HG03457 (cell line): Measurements from ENCODE around the gene CLCN1.
"Not testable (repeated sequence)": the region's sequence is repeated elsewhere in the genome, so short reads cannot be mapped to it uniquely, and the experiment has no call there.

Experiments used
- ATAC-seq: cut with Tn5 transposase; IDR thresholded peaks from one replicate; pipeline ENCODE4 v1.9.1; 2021; ENCODE audit warnings: moderate number of reproducible peaks; ENCODE audit not compliant: unreplicated experiment

The CLCN1 gene

DNA sequence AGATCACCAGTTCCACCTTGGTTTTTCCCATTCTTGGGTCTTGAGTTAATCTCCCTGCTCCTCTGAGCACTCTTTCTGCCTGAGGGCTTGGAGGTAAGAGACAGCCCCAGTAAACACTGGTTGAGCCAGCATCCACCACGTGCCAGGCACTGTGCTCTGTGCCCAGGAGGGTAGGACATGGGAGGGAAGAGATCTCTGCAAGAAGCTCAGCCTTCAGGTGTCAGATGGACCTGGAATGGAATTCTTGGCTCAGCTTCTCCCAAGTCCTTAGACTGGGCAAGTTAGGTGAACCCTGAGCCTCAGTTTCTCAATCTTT lies 67.7 kb downstream of the CLCN1 start:
- ATAC-seq: no peak

DNA sequence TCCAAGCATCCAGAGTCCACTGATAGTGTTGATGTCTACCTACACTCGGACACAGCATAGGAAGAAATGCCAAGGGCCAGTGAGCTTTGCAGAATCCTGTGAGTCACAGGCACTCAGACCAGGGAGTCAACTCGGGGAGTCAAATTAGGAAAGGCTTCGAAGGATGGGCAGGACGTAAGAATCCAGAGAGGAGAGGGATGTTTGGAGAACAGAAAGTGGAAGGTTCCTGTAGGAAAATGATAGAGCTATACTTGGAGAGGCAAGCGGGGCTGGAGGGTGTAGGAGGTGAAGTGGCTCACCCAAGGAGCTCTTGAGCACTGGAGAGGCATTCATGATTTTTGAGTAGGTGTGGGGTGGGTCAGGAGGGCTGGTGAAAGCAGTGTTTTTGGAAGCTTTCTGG lies 68.2 kb downstream of the CLCN1 start:
- ATAC-seq: no peak

DNA sequence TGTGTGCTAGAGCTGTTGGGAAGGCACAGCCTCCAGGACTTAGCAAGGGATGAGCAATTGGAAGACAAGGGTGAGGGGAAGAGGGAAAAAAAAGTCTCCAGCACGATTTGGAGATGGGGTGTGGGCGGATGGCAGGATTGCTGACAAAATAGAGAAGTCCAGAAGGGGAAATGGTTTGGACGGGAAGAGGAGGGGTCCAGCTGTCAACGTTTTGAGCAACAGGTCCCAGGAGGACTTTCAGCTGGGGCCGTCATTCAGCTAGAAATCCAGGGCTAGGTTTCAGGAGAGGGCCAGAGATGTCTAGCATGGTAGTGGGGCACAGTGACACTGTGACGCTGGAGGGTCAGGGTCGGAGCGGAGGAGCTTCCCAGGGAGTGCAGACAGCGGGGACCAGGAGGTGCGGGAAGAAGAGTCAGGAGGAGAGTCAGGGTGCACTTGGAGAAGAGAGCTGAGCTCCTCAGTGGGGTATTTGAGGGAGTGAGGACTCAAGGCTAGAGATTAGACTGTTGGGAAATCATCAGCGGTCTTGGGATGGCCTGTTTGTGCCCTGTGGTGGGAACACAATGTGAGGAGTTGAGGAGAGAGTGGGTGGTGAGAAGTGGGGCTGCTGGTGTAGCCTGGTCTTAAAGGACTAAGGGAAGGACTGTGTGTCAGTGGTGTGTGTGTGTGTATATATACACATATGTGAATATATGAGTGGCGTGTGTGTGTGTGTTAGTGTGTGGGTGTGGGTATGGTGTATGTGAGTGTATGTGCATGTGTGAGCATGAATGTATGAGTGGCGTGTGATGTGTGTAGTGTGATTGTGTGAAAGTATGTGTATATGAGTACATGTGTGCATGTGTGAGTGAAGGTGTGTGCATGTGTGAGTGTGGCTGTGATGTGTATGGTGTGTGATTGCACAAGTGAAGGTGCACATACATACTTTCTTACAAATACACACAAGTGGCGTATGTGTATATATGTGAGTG lies 69.0 kb downstream of the CLCN1 start:
- ATAC-seq: no peak

DNA sequence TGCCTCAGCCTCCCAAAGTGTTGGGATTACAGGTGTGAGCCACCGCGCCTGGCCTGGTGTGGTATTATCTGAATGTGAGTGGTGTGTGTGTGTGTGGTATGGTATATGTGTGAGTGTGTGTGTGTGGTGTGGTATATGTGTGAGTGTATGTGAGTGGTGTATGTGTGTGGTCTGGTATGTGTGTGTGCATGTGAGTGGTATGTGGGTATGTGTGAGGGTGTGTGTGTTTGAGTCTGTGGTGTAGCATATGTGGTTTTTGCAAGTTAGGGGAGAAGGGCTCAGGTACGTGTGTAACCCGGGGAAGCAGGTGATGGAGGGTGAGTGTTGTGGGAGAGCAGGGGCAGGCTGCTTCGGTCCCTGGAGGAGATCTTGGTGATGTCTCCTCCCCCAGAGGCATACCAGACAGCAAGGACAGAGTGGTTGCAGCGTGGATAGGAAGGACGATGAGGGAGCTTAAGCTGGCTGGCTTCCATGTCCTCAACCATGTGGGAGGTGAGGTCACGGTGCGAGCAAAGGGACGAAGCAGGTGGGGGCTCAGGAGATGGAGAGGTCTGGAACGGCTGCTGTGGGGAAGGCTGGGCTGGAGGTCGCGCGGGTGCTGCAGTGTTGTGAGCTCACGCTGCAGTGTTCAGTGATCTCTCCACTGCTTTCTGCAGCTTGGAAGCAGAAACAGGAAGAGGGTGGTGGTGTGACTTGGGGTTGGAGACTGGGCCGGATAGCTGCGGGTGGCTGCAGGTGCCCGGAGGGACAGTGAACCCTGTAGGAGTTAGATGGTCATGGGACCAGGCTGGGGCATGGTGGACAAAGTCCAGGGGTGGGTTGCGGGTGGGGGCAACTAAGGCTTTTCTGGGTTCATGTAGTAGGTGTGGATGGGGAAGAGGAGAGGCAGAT lies 70.2 kb downstream of the CLCN1 start:
- ATAC-seq: no peak

DNA sequence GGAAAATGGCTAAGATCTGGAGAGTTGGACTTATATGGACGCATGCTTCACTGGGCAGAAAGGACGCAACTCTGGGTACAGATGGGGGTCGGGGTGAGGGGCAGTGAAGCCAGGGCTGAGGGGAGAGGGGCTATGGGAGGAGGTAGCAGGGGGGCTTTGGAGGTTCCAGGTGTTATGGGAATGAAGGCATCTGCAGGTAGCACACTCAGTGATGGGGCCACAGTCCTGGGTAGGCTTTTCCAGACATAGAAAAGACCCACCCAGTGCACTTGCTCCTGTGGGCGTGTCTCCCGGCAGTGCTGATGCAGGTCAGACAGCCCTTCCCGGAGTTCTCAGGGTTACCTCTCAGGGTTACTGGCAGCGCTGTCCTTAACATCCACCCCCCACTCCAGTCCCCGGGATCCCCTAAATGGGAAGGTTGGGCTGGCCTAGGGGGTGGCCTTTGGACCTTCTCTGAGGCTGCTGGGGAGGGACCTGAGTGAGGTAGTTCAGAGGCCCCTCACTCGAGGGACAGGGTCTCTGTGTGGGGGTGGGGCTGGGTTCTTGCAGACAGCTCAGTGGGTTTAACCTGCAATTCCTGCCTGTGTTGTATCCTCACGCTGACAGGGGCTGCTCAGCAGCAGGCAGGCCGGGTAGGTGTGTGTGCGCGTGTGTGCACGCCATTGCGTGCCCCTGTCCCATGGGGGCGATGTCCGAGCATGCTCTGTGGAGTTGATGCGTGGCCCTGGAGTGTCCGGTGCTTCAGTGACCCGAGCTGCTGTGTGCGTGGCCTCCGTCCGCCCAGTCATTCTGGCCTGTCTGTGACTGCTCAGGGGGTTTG lies 71.5 kb downstream of the CLCN1 start:
- no peak for ATAC-seq

DNA sequence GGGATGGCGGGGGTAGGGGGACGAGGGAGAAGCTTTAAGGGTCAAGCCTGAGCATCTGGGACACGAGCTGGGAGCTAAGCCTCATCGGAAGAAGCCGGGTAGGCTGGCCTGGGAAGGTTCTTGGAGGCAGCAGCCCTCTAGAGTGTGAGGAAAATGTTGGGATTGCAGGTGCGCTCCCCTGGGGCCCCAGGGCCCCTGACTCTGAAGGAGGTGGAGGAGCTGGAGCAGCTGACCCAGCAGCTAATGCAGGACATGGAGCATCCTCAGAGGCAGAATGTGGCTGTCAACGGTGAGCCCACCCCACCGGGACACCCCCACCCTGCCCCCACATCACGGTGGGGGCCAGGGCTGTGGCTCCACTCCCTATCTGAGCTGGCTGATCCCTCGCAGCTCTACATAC lies 72.1 kb downstream of the CLCN1 start:
- no peak for ATAC-seq

DNA sequence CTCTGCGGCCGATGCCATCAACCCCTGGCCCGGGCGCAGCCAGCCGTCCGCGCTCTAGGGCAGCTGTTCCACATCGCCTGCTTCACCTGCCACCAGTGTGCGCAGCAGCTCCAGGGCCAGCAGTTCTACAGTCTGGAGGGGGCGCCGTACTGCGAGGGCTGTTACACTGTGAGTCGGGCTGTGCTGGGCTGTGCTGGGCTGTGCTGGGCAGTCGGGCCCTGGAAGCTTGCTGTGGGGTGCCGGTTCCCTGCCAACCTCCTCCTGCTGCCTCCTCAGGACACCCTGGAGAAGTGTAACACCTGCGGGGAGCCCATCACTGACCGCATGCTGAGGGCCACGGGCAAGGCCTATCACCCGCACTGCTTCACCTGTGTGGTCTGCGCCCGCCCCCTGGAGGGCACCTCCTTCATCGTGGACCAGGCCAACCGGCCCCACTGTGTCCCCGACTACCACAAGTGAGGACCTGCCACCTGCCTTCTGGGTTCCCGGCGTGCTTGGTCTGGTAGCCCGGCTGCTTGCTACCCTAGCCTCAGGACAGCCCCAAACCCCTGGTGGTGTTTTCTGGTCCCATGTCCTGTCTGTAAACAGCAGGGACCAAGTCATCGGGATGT lies 72.7 kb downstream of the CLCN1 start:
- no peak for ATAC-seq

DNA sequence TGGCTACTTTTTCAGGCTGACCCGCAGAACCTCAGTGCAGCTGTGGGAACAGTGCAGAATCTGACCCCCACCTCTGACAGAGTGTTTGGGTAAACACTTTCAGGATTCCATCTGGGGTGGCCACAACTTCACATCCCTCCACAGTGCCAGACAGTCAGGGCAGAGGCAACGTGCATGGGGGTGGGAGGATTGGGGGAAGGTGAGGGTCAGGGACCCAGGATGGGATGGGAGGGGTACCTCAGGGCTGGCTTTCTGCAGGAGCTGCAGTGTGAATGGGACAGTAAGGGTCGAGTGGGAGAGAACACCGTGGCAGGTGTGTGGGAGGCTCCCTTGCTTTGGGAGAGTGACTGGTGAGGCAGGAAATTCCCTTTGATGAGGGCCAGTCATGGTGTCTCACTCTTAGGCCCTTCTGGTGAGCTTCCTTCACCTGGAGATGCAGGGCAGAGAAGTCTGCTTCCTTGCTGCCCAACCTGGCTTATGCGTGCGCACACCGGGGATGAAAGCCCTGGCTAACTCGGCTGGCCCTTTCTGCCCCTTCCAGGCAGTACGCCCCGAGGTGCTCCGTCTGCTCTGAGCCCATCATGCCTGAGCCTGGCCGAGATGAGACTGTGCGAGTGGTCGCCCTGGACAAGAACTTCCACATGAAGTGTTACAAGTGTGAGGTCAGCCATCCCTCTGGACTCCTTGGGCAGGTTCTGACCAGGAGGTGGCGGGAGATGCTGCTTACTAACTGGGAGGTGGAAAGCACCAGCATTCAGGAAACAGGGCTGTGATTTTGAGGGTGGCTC lies 73.6 kb downstream of the CLCN1 start:
- no peak for ATAC-seq

DNA sequence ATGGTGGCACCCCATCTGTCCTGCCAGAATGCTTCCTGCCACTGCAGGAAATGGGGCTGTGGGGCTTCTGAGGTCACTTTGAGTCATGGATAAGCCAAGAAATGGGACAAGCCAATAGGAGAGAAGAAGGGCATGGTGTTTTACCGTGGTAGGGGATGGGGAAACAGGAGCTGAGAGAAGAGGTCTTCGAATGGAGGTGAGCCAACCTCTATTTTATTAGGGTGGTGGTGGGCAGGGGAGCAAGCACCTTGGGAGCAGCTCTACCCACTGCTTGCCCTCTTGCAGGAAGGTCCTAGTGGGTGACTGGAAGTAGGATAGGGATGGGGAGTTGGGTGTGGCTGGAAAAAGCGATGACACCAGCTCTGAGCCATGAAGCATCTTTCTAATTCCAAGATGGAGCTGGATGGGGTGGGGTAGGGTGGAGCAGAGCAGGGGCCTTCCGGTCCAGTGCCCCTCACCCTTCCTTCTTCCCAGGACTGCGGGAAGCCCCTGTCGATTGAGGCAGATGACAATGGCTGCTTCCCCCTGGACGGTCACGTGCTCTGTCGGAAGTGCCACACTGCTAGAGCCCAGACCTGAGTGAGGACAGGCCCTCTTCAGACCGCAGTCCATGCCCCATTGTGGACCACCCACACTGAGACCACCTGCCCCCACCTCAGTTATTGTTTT lies 74.3 kb downstream of the CLCN1 start:
- ATAC-seq: no peak

DNA sequence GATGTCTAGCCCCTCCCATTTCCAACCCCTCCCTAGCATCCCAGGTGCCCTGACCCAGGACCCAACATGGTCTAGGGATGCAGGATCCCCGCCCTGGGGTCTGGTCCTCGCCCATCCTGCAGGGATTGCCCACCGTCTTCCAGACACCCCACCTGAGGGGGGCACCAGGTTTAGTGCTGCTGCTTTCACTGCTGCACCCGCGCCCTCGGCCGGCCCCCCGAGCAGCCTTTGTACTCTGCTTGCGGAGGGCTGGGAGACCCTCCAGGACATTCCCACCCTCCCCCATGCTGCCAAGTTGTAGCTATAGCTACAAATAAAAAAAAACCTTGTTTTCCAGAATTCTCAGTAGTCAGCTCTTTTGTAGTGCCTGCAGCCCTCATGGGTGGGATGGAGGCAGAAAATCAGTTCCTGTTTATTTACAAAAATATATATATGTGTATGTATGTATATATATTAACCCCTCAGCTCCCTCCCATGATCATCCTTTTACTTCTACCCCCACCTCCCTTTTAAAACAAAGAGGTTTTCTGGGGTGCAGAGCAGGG lies 74.9 kb downstream of the CLCN1 start:
- no peak for ATAC-seq

DNA sequence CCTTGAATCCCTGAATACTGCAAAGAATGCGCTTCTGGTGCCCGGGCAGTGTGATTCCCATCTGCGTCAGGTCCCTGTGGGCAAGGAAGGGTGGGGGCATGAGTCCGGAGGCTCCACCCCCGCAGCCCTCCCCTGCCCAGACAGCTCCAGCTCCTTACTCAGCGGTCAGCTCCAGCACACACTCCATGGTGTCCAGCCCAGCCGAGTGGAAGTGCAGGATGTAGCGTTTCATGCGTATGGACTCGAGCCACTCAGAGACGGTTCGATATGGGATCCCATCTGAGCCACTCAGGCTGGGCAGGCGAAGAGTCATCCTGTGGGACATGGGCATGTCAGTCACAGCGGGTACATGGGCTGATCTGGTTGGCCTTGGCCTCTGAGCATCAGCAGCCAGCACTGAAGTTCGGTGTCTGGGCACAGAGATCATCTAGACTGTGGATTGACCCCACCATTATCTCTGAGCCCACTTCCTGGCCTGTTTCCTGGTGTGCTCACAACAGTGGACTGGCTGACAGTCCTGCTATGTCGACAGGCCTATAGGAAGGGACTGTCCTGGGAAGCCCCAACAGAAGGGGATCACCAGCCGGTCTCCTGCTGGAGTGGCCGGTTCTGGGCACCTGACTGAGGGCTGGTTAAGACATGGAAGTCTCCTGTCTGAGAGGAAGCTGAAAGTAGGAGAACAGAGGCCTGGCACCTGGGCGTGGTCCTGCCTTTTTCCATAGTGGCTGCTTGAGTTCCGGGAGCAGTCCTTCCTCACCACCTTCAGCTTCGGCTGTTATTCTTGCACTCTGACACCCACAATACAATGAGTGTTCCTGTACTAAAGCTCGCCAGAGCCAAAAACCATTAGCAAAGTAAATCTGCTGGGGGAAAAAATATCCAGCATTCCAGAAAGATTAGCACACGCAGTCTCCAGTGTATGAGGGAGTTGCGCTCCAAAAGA lies 75.8 kb downstream of the CLCN1 start:
- ATAC-seq: no peak

DNA sequence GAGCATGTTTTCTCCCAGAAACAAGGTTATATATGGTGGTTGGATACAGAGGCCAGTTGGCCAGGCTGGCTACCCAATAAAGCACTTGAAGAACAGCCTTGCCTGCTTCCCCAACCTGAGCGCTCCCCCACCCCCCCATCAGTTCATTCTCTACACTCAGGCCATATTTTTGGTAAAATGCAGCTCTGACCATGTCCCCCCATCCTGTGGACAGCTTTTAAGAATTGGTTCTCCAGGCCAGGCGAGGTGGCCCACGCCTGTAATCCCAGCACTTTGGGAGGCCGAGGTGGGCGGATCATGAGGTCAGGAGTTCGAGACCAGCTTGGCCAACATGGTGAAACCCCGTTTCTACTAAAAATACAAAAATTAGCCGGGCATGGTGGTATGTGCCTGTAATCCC lies 76.5 kb downstream of the CLCN1 start:
- not testable (repeated sequence) for ATAC-seq

DNA sequence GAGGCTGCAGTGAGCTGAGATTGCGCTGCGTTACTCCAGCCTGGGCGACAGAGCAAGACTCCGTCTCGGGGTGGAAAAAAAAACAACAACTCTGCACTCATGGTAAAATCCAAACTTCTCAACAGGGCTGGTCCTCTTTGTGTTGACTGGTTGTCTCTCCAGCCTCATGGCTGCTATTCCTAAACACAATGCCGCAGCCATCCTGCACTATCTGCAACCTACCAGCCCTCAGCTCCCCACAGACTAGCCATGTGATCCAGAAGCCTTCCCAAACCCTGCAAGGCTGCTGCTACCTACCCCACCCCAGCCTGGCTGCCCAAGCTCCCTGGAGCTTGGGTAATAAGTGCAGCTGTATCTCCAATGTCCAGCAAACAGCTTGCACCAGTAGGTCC lies 77.0 kb downstream of the CLCN1 start:
- no peak for ATAC-seq

DNA sequence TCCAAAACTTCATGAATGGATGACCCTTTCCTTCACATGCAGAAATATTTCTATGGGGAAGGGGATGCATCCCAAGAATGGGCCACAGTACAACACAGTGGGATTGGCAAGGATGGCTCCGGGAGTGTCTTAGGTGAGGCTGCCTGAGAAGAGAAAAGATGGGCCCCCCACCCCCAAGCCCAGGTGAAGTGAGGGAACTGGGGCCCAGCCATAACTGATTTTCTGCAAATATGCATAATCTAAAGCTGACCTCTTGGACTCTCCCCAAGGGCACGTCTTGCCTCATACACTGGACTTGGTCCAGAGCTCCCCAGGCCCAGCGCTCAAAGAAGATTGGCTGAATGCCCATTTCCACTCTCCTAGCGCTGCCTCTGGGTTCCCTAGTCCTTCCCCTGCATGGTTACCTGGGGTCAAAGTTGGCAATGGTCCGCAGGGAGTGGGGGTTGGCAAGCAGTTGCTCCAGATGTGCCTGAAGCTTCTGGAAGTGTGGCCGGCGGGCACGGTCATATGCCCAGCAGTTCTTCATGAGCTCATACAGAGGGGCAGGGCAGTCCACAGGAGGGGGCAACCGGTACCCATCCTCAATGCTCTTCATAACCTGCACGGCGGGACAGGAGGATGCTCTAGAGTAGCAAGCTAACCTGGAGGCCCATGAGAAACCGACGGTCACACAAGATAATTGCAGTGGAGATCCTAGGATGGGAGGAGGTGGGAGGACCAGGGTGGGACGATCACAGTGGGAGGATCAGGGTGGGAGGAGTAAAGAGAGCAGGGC lies 77.5 kb downstream of the CLCN1 start:
- no peak for ATAC-seq

DNA sequence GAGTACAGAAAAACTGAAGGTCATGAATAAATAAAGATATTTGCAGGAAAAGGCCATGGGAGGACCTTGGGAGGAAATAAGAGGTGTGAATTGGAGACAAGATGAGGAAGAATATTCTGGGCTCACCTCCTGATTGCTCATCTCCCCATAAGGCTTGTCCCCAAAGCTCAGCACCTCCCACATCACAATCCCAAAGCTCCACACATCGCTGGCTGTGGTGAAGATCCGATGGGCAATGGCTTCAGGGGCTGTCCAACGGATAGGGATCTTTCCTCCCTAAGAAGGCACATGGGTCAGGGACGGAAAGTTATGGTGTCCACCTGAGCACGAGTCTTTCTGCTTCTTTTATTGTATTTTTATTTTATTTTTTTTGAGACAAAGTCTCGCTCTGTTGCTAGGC lies 78.2 kb downstream of the CLCN1 start:
- ATAC-seq: no peak

DNA sequence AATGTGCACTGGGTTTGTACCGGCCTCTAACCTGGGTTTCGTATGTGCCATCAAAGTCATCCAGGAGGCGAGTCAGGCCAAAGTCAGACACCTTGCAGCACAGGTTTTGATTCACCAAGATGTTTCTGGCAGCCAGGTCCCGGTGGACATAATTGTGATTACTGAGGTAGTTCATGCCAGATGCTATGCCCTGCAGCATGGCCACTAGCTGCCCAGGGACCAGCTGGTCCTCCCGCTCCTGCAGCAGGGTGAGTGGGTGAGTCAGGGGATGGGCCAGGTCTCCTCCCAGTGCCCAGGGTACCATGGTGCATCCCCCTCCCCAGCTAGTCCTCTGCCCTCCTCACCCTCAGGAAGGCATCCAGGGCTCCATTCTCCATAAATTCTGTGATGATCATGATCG lies 78.9 kb downstream of the CLCN1 start:
- no peak for ATAC-seq
